ENCODE measurements around the gene FGF12.

GRCh38 chr3:192326656-192327055, 400.7 kb downstream of the FGF12 start:
- no peak for TF ChIP-seq CTCF (IDR thresholded peaks at IDR 0.05)
- no peak for TF ChIP-seq POLR2A (IDR thresholded peaks at IDR 0.05)
- no peak for TF ChIP-seq POLR2AphosphoS5 (IDR thresholded peaks at IDR 0.05)

Measured in breast epithelium (tissue), 3 donors.